HFF-Myc (cell line): ENCODE data around the gene ACLY.
A peak's percentile ranks its signal among the peaks of the same experiment; 100 is the strongest.
"Not testable (repeated sequence)": the region's sequence is repeated elsewhere in the genome, so short reads cannot be mapped to it uniquely, and the experiment has no call there.

Source experiments
- DNase-seq: peaks from one replicate; pipeline ENCODE4 v3.0.0-alpha.2; 2011; ENCODE audit warnings: low read depth; ENCODE audit errors: extremely low read depth
- H3K4me3 ChIP-seq: replicated peaks from 2 replicates; pipeline ENCODE4 v1.5.1; 2011; ENCODE audit warnings: low read depth, mild to moderate bottlenecking, control low read depth, low read length
- TF ChIP-seq, protein P1 (sequence below): IDR thresholded peaks from 2 replicates; pipeline ENCODE4 v1.5.1; 2012; ENCODE audit warnings: mild to moderate bottlenecking, low read depth, low read length, control low read depth; ENCODE audit errors: missing control alignments

Gene ACLY

DNA sequence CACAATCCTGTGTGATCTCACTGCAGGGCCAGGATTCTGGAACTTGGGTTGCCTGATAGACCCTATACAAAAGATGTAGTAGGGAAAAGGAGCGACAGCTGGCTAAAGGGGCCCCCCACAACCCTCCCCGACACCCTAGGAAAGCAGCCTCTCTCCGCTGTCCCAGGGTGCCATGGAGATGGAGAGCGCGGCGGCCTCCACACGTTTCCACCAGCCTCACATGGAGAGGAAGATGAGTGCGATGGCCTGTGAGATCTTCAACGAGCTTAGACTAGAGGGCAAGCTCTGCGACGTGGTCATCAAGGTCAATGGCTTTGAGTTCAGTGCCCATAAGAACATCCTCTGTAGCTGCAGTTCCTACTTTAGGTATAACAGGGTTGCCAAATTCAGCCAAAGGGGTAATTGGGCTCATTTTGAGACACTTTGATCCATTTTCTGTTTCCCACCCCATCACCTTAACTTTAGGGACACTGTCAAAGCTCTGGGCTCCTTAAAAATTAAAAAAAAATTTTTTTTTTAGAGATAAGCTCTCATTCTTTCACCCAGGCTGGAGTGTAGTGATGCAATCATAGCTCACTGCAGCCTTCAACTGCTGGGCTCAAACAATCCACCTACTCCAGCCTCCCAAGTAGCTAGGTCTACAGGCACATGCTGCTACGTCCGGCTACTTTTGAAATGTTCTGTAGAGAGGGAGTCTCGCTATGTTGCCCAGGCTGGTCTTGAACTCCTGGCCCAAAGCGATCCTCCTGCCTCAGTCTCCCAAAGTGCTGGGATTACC, 80.8 kb downstream of the ACLY start, which contains the start of gene KLHL10:
Gene KLHL10, plus strand, starts transcription at position 65 of the 778 bp plus-strand sequence. Its CDS starts 108 bp downstream, at position 173.
- H3K4me3 ChIP-seq = peak within 1 kb of the TSS; percentile 86
- no peak for DNase-seq
- TF ChIP-seq, protein P1, sequence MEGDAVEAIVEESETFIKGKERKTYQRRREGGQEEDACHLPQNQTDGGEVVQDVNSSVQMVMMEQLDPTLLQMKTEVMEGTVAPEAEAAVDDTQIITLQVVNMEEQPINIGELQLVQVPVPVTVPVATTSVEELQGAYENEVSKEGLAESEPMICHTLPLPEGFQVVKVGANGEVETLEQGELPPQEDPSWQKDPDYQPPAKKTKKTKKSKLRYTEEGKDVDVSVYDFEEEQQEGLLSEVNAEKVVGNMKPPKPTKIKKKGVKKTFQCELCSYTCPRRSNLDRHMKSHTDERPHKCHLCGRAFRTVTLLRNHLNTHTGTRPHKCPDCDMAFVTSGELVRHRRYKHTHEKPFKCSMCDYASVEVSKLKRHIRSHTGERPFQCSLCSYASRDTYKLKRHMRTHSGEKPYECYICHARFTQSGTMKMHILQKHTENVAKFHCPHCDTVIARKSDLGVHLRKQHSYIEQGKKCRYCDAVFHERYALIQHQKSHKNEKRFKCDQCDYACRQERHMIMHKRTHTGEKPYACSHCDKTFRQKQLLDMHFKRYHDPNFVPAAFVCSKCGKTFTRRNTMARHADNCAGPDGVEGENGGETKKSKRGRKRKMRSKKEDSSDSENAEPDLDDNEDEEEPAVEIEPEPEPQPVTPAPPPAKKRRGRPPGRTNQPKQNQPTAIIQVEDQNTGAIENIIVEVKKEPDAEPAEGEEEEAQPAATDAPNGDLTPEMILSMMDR = no peak

DNA sequence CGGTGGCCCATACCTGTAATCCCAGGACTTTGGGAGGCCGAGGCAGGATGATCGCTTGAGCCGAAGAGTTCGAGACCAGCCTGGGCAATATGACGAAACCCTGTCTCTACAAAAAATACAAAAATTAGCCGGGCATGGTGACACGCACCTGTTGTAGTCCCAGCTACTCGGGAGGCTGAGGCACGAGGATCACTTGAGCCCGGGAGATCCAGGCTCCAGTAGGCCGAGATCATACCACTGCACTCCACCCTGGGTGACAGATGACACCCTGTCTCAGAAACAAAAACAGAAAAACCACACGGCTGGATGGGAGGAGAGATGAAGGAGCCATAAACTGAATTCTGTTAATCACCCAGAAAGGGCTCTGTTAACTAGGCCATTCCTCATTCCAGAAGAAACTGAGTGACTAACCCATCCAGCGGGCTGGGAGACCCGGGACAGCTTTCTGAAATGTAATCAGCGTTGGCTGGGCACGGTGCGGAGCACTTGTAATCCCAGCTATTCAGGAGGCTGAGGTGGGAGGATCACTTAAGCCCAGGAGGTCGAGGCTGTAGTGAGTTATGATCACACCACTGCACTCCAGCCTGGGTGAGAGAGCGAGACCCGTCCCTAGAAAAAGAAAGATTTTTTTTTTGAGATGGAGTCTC, 82.1 kb downstream of the ACLY start:
- peak overlapping the region; percentile 86 for H3K4me3 ChIP-seq
- DNase-seq = no peak
- TF ChIP-seq, protein P1 = no peak

DNA sequence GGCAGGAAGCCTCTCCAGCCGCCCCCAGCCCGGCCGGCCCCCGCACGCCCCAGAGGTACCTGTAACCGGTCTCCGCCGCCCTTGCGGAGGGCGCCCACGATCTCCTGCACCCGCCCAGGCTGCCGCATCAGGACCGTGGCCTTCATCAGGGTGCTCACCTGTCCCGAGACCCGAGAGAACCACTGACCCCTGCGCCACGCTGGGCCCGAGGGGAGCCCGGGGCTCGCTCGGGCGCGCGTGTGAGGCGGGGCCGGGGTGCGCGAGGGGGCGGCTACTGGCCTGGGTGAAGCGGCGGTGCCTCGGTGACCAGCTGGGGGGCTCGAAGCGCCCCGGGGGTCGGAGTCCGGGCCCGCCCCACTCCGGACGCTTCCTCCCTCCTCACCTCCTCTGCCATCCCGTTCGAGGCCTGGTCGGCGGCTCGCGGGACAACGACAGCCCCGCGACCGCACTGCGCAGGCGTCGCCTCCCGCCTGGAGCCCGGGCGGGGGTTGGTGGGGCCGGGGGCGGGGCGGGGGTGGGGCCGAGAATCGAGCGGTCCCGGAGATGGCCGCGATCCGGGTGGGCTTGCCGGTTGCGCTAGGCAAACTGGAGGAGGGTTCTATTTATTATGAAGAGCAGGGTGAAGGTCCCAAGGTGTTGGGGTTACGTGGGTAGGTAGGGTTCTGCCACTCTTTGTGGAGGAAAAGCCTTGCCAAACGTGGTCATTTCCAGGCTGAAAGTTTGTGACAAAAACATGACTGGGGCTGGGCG, 82.8 kb downstream of the ACLY start, which contains the start of gene NT5C3B:
Gene NT5C3B, minus strand, starts transcription at position 433 of the 750 bp plus-strand sequence. Its CDS starts 39 bp downstream, at position 394.
- TF ChIP-seq, protein P1 = no peak

DNA sequence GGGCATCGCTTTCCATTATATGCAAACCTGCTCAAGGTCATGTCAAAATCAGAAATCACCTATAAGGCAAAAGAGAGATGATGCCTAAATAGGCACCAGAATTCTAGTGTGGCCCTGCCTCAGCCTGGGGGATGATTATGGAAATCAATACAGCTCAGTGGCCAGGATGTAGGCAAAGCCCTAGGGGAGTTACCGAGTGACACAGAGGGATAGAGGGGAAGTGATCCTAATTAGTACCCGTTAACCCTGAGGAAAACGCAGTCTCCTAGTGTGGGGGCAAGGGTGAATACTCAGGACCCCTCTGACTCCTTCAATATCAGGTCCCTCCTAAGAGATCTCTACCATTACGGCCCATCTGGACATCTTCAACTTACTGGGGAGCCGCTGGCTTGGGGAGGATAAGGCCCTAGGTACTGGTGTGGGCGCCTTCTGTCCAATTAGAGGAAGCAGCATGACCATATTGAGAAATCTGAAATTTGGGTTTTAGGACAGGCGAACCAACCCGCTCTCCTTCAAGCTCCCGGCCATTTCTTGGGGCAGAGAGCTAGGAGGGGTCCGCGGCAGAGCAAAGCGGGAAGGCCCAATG, 83.4 kb downstream of the ACLY start:
- peak overlapping the region; percentile 86 for H3K4me3 ChIP-seq
- no peak for DNase-seq
- TF ChIP-seq, protein P1 = no peak

More for the DNA sequence above, 82.8 kb downstream of the ACLY start, which contains the start of gene NT5C3B:
- peak within 1 kb of the TSS; percentile 86 for H3K4me3 ChIP-seq
- no peak for DNase-seq

DNA sequence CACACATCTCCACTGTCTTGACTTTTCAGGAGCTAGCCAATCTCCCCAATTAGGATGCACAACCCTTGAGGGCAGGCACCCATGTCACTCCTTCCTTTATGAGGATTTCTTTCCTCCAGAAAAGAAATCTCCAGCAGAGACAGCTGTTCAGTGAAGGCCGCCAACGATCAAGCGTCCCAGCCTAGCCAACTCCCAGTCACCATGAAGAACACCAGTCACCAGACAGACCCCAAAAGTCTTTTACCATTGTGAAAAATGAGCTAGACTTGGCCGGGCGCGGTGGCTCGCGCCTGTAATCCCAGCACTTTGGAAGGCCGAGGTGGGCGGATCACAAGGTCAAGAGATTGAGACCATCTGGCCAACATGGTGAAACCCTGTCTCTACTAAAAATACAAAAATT, 88.8 kb downstream of the ACLY start:
- H3K4me3 ChIP-seq, DNase-seq: not testable (repeated sequence)

DNA sequence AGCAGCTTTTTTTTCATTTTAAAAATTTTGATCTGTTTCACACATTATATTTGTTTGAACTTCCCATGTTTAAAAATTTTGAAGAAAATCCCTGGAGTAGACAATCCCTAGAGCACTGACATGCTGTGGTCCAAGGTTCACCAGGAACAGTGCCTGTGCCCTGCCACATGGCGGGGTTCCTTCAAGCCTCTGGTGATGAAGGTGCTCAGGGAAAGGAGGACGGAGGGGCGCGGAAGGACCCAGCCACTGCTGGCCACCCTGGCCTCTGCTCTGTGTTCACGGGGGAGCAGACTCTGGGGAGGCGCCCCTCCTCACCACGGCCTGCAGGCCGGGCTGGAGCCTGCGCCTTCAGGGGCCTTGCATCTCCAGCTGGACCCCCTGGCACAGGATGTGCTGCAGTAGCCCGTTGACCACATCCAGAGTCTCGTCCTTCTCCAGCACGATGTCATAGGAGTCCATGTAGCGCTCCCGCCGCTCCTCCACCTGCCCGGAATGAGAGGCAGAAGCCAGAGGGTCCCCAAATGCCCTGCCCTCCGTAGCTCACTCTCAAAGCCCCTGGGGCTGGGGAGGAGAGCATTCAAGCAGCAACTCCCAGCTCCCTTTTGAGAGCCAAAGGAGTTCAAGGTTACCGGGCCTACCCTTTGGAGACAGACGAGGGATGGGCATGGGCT, 93.4 kb downstream of the ACLY start:
- H3K4me3 ChIP-seq = no peak overlapping the region
- TF ChIP-seq, protein P1 = no peak
- DNase-seq = no peak
